ENCODE measurements around the gene LGI1. TPM values are rescaled to one million over a fixed set of nuclear protein-coding genes. Genes with fewer than 3 reads are reported as not detected.

The LGI1 gene
- total and polyA plus RNA-seq, 10 donors = 0.16 TPM; not detected in 9

GRCh38 chr10:93754761-93755160, 3.0 kb upstream of the LGI1 start:
- Histone ChIP-seq H3K4me3 (no peak overlapping the region), H3K4me1 (peaks cover 3 to 15% (median 5%) of the 10 kb centered on the region in 6 donors), H3K27ac (no peak overlapping the region), H3K9me3 (no peaks in the 10 kb centered on the region), H3K27me3 (replicated peaks in 1 of 7) (peaks cover 0 to 51% (median 3%) of the 10 kb centered on the region in 7 donors), H3K36me3 (no peaks in the 10 kb centered on the region)
- TF ChIP-seq CTCF (IDR thresholded peaks at IDR 0.05 in 8 of 11, conservative IDR thresholded peaks at IDR 0.05 in 3 of 11) (no peak), POLR2A (IDR thresholded peaks at IDR 0.05) (no peak), POLR2AphosphoS5 (IDR thresholded peaks at IDR 0.05) (no peak)
- intact Hi-C loops (cut with DNase I; ENCODE audit: low total_unique reads) = no loop called here
- DNase-seq = no peak
- 77 to 87% (median 81%) methylated on average over 3 of the region's 3 CpGs for WGBS, 5 donors

GRCh38 chr10:93755443-93756116, 2.2 kb upstream of the LGI1 start:
- intact Hi-C loops (cut with DNase I; ENCODE audit: low total_unique reads) = no loop called here
- Histone ChIP-seq H3K27me3 (replicated peaks in 1 of 7) (peaks cover 0 to 59% (median 9%) of the 10 kb centered on the region in 7 donors), H3K27ac (no peak overlapping the region), H3K4me3 (no peak overlapping the region), H3K4me1 (peaks cover 3 to 15% (median 5%) of the 10 kb centered on the region in 6 donors), H3K36me3 (no peaks in the 10 kb centered on the region), H3K9me3 (no peaks in the 10 kb centered on the region)
- DNase-seq = no peak
- WGBS, 5 donors = 68 to 73% (median 72%) methylated on average over 10 of the region's 10 CpGs
- TF ChIP-seq POLR2A (IDR thresholded peaks at IDR 0.05) (no peak), CTCF (IDR thresholded peaks at IDR 0.05 in 8 of 11, conservative IDR thresholded peaks at IDR 0.05 in 3 of 11) (no peak), POLR2AphosphoS5 (IDR thresholded peaks at IDR 0.05) (no peak)

- H3K27me3 ChIP-seq (replicated peaks in 1 of 7) = peaks cover 0 to 60% (median 10%) of the 10 kb centered on the region in 7 donors
- peaks cover 3 to 15% (median 5%) of the 10 kb centered on the region in 6 donors for H3K4me1 ChIP-seq
- no peak for DNase-seq
- 51 to 68% (median 67%) methylated on average over 3 of the region's 3 CpGs for WGBS, 5 donors
- H3K4me3 ChIP-seq = no peak overlapping the region
- no peak for TF ChIP-seq POLR2A (IDR thresholded peaks at IDR 0.05)
- no peak for TF ChIP-seq CTCF (IDR thresholded peaks at IDR 0.05 in 8 of 11, conservative IDR thresholded peaks at IDR 0.05 in 3 of 11)
- no peak for TF ChIP-seq POLR2AphosphoS5 (IDR thresholded peaks at IDR 0.05)
- H3K36me3 ChIP-seq = no peaks in the 10 kb centered on the region
- intact Hi-C loops (cut with DNase I; ENCODE audit: low total_unique reads) = no loop called here
- no peak overlapping the region for H3K27ac ChIP-seq
- no peaks in the 10 kb centered on the region for H3K9me3 ChIP-seq
Observed at GRCh38 chr10:93756118-93756517, 1.6 kb upstream of the LGI1 start.

DNA sequence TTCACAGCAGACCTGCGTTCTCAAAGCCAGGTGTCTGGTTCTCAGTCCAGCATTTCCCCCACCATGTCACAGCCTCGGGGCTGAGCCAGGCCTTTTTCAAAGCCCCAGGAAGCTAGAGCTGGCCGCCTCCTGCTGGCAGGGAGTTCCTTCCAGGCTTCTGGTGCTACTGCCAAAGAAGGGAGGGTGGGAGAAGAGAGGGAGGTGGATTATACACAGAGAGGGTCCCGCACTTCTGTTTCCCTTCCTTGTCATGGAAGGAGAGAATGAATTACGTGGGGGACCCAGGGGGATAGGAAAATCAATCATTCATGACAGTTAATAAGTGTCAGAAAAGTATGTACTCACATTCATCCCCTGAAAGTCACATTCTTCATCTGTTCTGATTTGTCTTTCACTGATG, 600 bp upstream of the LGI1 start:
- TF ChIP-seq POLR2AphosphoS5 (IDR thresholded peaks at IDR 0.05) (no peak), POLR2A (IDR thresholded peaks at IDR 0.05) (no peak), CTCF (IDR thresholded peaks at IDR 0.05 in 8 of 11, conservative IDR thresholded peaks at IDR 0.05 in 3 of 11) (no peak)
- H3K27me3 ChIP-seq (replicated peaks in 1 of 7) = peaks cover 0 to 58% (median 10%) of the 10 kb centered on the region in 7 donors
- no peak overlapping the region for H3K4me3 ChIP-seq
- H3K36me3 ChIP-seq = no peaks in the 10 kb centered on the region
- no peak overlapping the region for H3K27ac ChIP-seq
- DNase-seq = no peak
- H3K4me1 ChIP-seq = peaks cover 0 to 11% (median 3%) of the 10 kb centered on the region in 6 donors
- no peaks in the 10 kb centered on the region for H3K9me3 ChIP-seq
- intact Hi-C loops (cut with DNase I; ENCODE audit: low total_unique reads) = no loop called here
- 40 to 52% (median 49%) methylated on average over 5 of the region's 5 CpGs for WGBS, 5 donors
